AG04450 (cell line): ENCODE measurements around the gene SMYD4. TPM values are rescaled to one million over a fixed set of nuclear protein-coding genes. Genes with fewer than 3 reads are reported as not detected.
A peak's percentile ranks its signal among the peaks of the same experiment; 100 is the strongest.
"Not testable (repeated sequence)": the region's sequence is repeated elsewhere in the genome, so short reads cannot be mapped to it uniquely, and the experiment has no call there.

Source experiments
- CTCF ChIA-PET: fragments of 300-600, 350-600 bp; formaldehyde crosslinking; extraction: SDS; loops from one replicate; lab custom pipeline; 2022; ENCODE audit warnings: antibody characterized with exemption, inconsistent platforms; lab: Charles Lee
- POLR2A ChIA-PET: fragments of 350-600 bp; formaldehyde crosslinking; extraction: SDS; loops from one replicate; lab custom pipeline; 2021; ENCODE audit warnings: antibody characterized with exemption, inconsistent platforms; lab: Yijun Ruan, JAX
- DNase-seq: peaks from one replicate; pipeline ENCODE4 v3.0.0-alpha.2; 2011; ENCODE audit warnings: low read depth, low spot score
- H3K27ac ChIP-seq: one replicate; pipeline ENCODE4 v1.5.1; 2012; ENCODE audit warnings: low read depth, low read length, control low read depth
- H3K27me3 ChIP-seq: one replicate; pipeline ENCODE4 v1.6.0; 2012; ENCODE audit warnings: low read length; ENCODE audit not compliant: control insufficient read depth, insufficient read depth
- H3K4me3 ChIP-seq: 2 replicates; pipeline ENCODE4 v1.5.1; 2011; ENCODE audit warnings: mild to moderate bottlenecking, low read depth, low read length, control low read depth
- H3K9me3 ChIP-seq: 2 replicates; pipeline ENCODE4 v1.5.1; 2012; ENCODE audit warnings: low read length; ENCODE audit not compliant: control insufficient read depth, insufficient read depth
- CTCF ChIP-seq: IDR thresholded peaks from 2 replicates; pipeline ENCODE4 v1.5.1; 2011; ENCODE audit warnings: low read depth, low read length, control low read depth, inconsistent platforms
- polyA plus RNA-seq: library from polyadenylated mRNA; depleted of rRNA; stranded (reverse); fragments of >200 nt; gene quantifications from 2 replicates; pipeline ENCODE4 v1.2.3, GENCODE V29; 2011

SMYD4 gene
- polyA plus RNA-seq, 1 experiment: 5.7 TPM

- CTCF ChIA-PET: interaction anchor here (0.6 kb wide), 1 partner anchor 193 kb away, joined by 4 read pairs; no protein-coding TSS in a partner anchor
- POLR2A ChIA-PET: no interaction called here
- no peaks in the 10 kb centered on the region for H3K9me3 ChIP-seq
- no peak overlapping the region for H3K27ac ChIP-seq
- TF ChIP-seq CTCF: no peak
- no peak overlapping the region for H3K4me3 ChIP-seq
- DNase-seq: no peak
- H3K27me3 ChIP-seq: no peaks in the 10 kb centered on the region
Observed at GRCh38 chr17:1867307-1867706, 37.6 kb upstream of the SMYD4 start.

GRCh38 chr17:1865252-1866037 lies 35.7 kb upstream of the SMYD4 start:
- no peak for DNase-seq
- TF ChIP-seq CTCF: peak; percentile 59
- Histone ChIP-seq H3K9me3 (no peaks in the 10 kb centered on the region), H3K27ac (no peak overlapping the region), H3K4me3 (no peak overlapping the region), H3K27me3 (no peaks in the 10 kb centered on the region)
- POLR2A ChIA-PET: interaction anchor here (0.5 kb wide), 1 partner anchor 166 kb away, joined by 3 read pairs; no protein-coding TSS in a partner anchor
- CTCF ChIA-PET: interaction anchor here (0.5 to 1.9 kb wide), 6 partner anchors 10 to 144 kb away, joined by 3 to 6 read pairs (median 4); no protein-coding TSS in a partner anchor

GRCh38 chr17:1861391-1862010 lies 31.8 kb upstream of the SMYD4 start:
- ChIA-PET CTCF (interaction anchor here (0.7 kb wide), 1 partner anchor 601 kb away, joined by 3 read pairs; no protein-coding TSS in a partner anchor), POLR2A (no interaction called here)
- TF ChIP-seq CTCF: no peak
- DNase-seq: no peak
- Histone ChIP-seq H3K4me3 (no peak overlapping the region), H3K27ac (no peak overlapping the region), H3K27me3 (no peaks in the 10 kb centered on the region), H3K9me3 (no peaks in the 10 kb centered on the region)

GRCh38 chr17:1860978-1861377 lies 31.3 kb upstream of the SMYD4 start:
- POLR2A ChIA-PET: no interaction called here
- CTCF ChIA-PET: interaction anchor here (0.7 to 1.1 kb wide), 2 partner anchors 144 to 600 kb away, joined by 3 read pairs; no protein-coding TSS in a partner anchor
- no peaks in the 10 kb centered on the region for H3K9me3 ChIP-seq
- DNase-seq: no peak
- no peak overlapping the region for H3K4me3 ChIP-seq
- no peaks in the 10 kb centered on the region for H3K27me3 ChIP-seq
- no peak overlapping the region for H3K27ac ChIP-seq
- no peak for TF ChIP-seq CTCF

GRCh38 chr17:1856462-1856861 lies 26.8 kb upstream of the SMYD4 start:
- CTCF ChIA-PET: interaction anchor here (0.7 to 1.1 kb wide), 2 partner anchors 9 to 199 kb away, joined by 3 read pairs; no protein-coding TSS in a partner anchor

More at GRCh38 chr17:1856462-1856861, 26.8 kb upstream of the SMYD4 start:
- POLR2A ChIA-PET: interaction anchor here (0.6 kb wide), 1 partner anchor 148 kb away, joined by 13 read pairs; no protein-coding TSS in a partner anchor
- DNase-seq, H3K27ac ChIP-seq, H3K9me3 ChIP-seq, H3K27me3 ChIP-seq, H3K4me3 ChIP-seq: not testable (repeated sequence)
